ENCODE measurements around the gene ARHGEF28. TPM values are rescaled to one million over a fixed set of nuclear protein-coding genes. Genes with fewer than 3 reads are reported as not detected.

ARHGEF28 gene
- total RNA-seq, 1 donor from 2014 or later = 9.3 TPM

- DNase-seq (ENCODE audit: low spot score) = no peak
- Mint-ChIP-seq H3K4me1 (ENCODE audit: low read depth) (peaks cover 62% of the 10 kb centered on the region), H3K9me3 (ENCODE audit: low read depth) (peaks cover 3% of the 10 kb centered on the region), H3K4me3 (ENCODE audit: unreplicated experiment) (no peak overlapping the region), H3K27me3 (ENCODE audit: low read depth) (no peaks in the 10 kb centered on the region), H3K36me3 (ENCODE audit: low read depth) (no peaks in the 10 kb centered on the region), H3K27ac (ENCODE audit: unreplicated experiment) (peak overlapping the region; percentile 82)
- no peak for TF ChIP-seq CTCF (IDR thresholded peaks at IDR 0.05)
Measured at GRCh38 chr5:73728493-73729273, 102.7 kb downstream of the ARHGEF28 start.

GRCh38 chr5:73729329-73729728 lies 103.3 kb downstream of the ARHGEF28 start:
- peaks cover 67% of the 10 kb centered on the region for H3K4me1 Mint-ChIP-seq (ENCODE audit: low read depth)
- no peaks in the 10 kb centered on the region for H3K36me3 Mint-ChIP-seq (ENCODE audit: low read depth)
- DNase-seq (ENCODE audit: low spot score) = no peak
- H3K9me3 Mint-ChIP-seq (ENCODE audit: low read depth) = peaks cover 4% of the 10 kb centered on the region
- H3K27ac Mint-ChIP-seq (ENCODE audit: unreplicated experiment) = peak overlapping the region; percentile 82
- peak; percentile 44 for TF ChIP-seq CTCF (IDR thresholded peaks at IDR 0.05)
- no peaks in the 10 kb centered on the region for H3K27me3 Mint-ChIP-seq (ENCODE audit: low read depth)
- H3K4me3 Mint-ChIP-seq (ENCODE audit: unreplicated experiment) = no peak overlapping the region

GRCh38 chr5:73732045-73732444 lies 106.0 kb downstream of the ARHGEF28 start:
- H3K4me1 Mint-ChIP-seq (ENCODE audit: low read depth) = peaks cover 70% of the 10 kb centered on the region
- no peaks in the 10 kb centered on the region for H3K27me3 Mint-ChIP-seq (ENCODE audit: low read depth)
- no peak overlapping the region for H3K27ac Mint-ChIP-seq (ENCODE audit: unreplicated experiment)
- H3K9me3 Mint-ChIP-seq (ENCODE audit: low read depth) = peaks cover 4% of the 10 kb centered on the region
- H3K36me3 Mint-ChIP-seq (ENCODE audit: low read depth) = no peaks in the 10 kb centered on the region
- no peak overlapping the region for H3K4me3 Mint-ChIP-seq (ENCODE audit: unreplicated experiment)
- DNase-seq (ENCODE audit: low spot score) = no peak
- no peak for TF ChIP-seq CTCF (IDR thresholded peaks at IDR 0.05)

- no peak overlapping the region for H3K27ac Mint-ChIP-seq (ENCODE audit: unreplicated experiment)
- no peak overlapping the region for H3K4me3 Mint-ChIP-seq (ENCODE audit: unreplicated experiment)
- H3K4me1 Mint-ChIP-seq (ENCODE audit: low read depth) = peaks cover 62% of the 10 kb centered on the region
- H3K36me3 Mint-ChIP-seq (ENCODE audit: low read depth) = no peaks in the 10 kb centered on the region
- TF ChIP-seq CTCF (IDR thresholded peaks at IDR 0.05) = no peak
- no peaks in the 10 kb centered on the region for H3K27me3 Mint-ChIP-seq (ENCODE audit: low read depth)
- no peak for DNase-seq (ENCODE audit: low spot score)
- H3K9me3 Mint-ChIP-seq (ENCODE audit: low read depth) = peaks cover 4% of the 10 kb centered on the region
Measured at GRCh38 chr5:73733219-73733618, 107.2 kb downstream of the ARHGEF28 start.

GRCh38 chr5:73735032-73735734 lies 109.2 kb downstream of the ARHGEF28 start:
- Mint-ChIP-seq H3K36me3 (ENCODE audit: low read depth) (no peaks in the 10 kb centered on the region), H3K4me1 (ENCODE audit: low read depth) (peaks cover 45% of the 10 kb centered on the region), H3K27ac (ENCODE audit: unreplicated experiment) (peak overlapping the region; percentile 87), H3K4me3 (ENCODE audit: unreplicated experiment) (peak overlapping the region; percentile 9), H3K9me3 (ENCODE audit: low read depth) (peaks cover 4% of the 10 kb centered on the region), H3K27me3 (ENCODE audit: low read depth) (no peaks in the 10 kb centered on the region)
- no peak for TF ChIP-seq CTCF (IDR thresholded peaks at IDR 0.05)
- DNase-seq (ENCODE audit: low spot score) = no peak

Measured in chondrocyte (in vitro differentiated cells).